GM19099 (cell line): ENCODE measurements around the gene RPS6KL1.

Source experiments
- POLR2A ChIP-seq: IDR thresholded peaks from 3 replicates; pipeline ENCODE4 v1.6.1; 2011; ENCODE audit warnings: low read depth; ENCODE audit not compliant: insufficient read length; ENCODE audit errors: extremely low read depth

The RPS6KL1 gene

DNA sequence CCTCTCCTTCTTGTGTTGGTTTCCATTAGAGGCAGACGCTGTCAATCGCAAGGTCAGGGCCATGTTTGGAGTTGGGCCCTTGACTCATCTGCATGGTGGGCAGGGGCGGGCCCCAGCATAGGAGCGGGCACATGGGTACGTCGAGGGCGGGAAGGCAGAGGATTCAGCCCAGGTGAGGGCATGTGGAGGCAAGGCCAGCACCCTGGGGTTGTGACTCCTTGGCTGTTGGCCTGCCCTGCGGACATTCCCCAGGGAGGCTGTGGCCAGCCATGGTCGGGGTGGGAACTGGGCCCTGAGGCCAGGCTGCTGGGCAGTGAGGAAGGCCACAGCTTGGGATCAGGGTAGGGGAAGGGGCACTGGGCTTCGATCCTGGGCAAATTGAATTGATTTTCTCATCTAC, 10.3 kb downstream of the RPS6KL1 start:
- no peak for TF ChIP-seq POLR2A

GRCh38 chr14:74912111-74912510, 10.9 kb downstream of the RPS6KL1 start:
- no peak for TF ChIP-seq POLR2A

DNA sequence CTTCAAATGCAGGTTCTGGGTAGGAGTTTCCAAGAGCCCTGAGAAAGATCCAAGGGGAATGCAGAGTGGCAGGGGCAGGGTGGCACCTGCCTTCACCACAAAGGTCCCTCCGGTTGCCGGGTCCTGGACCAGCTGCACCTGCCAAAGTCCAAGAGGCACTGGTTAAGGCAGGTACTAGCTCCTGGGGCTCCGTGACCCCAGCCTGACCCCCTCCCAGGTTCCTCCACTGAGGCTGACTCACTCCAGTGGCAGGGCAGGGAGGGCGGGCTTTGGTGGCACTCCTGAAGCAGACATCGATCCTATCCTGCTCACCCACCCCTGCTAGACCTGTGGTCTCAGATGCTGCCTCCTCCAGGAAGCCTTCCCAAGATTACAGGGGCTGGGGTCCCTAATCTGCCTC, 11.4 kb downstream of the RPS6KL1 start:
- no peak for TF ChIP-seq POLR2A

GRCh38 chr14:74911221-74911620, 11.8 kb downstream of the RPS6KL1 start:
- TF ChIP-seq POLR2A: no peak

GRCh38 chr14:74910556-74910955, 12.5 kb downstream of the RPS6KL1 start:
- TF ChIP-seq POLR2A: no peak

- no peak for TF ChIP-seq POLR2A
These were observed 13.1 kb downstream of the RPS6KL1 start for GRCh38 chr14:74909911-74910310.

DNA sequence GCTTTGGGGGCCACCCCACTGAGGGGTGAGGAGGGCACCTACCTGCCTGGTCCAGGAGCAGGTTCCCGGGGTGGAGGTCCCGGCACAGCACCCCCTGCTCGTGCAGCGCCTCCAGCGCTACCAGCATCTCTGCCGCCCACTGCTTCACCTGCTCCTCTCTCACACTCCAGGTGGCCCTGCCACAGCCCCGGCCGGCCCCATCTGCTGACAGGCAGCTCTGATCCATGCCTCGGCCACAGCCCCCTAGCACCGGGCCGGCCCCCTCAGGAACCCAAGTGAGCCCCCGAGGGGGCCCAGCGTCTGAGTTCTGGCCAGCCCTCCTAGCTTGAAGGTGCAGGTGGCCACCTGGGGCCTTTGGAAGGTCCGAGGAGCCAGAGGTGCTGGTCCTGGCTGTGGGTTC, 13.6 kb downstream of the RPS6KL1 start:
- no peak for TF ChIP-seq POLR2A

DNA sequence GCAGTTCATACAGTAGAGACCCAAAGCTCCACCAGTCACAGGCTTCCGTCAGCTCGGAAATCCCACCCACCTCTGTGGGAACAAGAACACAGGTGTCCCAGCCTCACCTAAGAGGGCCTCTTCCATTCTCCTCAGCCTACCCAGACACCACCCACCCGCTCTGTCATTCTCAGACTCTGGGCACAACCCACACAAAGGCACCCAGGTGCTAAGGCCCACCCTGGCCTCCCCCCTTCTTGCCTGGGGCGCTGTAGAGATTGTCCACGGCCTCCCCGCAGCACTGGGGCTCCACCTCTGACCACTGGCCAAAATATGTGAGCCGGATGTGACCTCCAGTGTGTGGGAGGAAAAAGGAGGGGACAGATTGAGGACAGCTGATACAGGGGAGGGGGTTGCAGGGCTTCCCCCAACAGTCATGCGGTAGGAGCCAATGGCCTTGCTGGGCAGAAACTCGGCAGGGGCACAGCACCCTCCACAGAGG, 14.2 kb downstream of the RPS6KL1 start:
- no peak for TF ChIP-seq POLR2A

GRCh38 chr14:74907744-74908143, 15.3 kb downstream of the RPS6KL1 start:
- no peak for TF ChIP-seq POLR2A

DNA sequence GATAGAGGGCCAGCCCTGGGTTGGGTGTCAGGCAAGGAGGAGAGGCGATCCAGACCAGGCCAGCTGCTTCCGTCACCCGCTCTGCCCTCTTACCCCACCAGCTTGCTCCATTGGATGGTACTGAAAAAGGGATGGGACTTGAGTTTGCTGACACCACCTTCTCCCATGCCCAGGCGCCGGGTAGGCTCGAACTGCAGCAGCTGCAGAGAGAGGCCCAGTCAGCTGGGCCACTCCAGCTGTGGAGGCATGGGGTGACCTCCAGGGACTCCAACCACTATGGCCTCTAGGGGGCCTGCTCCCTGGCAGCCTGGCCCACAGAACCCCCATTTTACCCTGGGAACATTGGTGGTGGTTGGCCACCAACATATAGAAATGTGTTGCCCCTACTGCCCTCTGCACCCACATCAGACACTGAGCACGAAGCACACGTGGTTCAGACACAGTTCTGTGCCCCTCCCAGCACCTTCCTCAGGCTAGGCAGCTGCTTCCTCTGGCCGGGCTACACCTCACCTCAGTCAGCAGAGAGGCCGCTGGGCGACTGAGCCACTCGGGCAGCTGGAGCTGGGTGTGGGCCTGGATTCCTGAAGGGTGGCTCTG, 16.0 kb downstream of the RPS6KL1 start:
- no peak for TF ChIP-seq POLR2A

DNA sequence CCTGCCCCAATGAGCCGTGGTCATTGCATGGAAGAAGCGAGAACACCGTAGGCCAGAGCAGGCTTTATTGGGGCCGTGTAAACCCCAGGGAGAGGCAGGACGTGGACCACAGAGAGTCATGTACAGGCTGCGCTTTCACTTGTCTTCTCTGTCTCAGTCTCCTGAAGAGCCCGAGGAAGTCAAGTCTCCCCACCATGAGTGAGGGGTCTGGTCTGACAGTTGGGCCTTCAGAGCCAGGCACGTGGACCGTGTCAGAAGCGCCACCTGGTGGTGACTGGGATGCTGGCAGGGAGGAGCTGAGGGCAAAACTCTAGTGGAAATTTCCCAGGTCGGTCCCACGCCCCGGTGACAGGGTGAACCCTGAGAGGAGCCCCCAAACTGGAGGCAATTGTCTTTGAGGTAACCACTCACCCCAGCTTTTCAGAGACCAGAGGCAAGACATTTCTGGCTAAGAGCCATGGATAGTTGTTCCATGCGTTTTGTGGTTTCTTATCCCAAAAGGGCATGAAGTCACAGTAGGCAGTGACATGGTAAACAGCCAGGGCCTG, 17.4 kb downstream of the RPS6KL1 start:
- TF ChIP-seq POLR2A: peak; percentile 23

DNA sequence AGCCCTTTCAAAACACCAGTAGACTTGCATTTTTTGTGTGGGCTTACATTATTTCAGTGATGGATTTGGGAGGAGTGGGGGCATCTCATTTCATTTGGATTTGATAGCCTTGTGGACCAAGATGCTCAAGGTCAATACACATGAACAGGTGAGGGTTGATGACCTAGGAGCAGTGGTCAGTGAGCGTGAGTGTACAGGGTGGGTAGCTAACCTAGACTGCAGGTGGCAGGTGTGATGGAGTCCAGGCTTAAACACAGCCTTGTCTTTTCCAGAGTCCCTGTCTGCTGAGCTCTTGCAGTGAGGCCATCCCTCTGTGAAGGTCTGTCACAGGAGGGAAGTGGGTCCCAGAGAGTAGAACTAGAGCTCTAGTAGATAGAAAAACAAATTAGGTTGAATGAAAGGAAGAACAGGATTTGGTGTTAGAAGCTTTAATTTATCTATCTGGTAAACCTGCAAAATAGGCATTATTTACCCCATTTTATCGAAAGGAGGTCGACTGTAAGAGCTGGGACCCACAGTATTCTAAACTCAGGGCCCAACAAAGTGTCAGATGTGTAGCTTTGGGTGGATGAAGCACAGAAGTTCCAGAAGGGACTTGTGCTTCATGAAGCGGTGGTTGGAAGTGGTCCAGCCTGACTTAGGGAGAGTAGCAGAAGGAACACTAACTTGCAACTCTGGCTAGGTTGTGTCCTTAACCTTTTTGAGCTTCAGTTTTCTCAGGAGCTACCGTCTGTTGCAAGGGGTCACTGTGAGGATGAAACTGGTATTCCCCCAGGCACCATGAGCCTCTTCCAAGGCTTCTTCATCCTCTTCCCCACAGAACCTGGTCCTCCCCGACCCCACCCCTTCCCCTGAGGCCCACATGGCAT, 18.2 kb downstream of the RPS6KL1 start:
- no peak for TF ChIP-seq POLR2A

- no peak for TF ChIP-seq POLR2A
These were observed 19.9 kb downstream of the RPS6KL1 start for GRCh38 chr14:74902941-74903705.

DNA sequence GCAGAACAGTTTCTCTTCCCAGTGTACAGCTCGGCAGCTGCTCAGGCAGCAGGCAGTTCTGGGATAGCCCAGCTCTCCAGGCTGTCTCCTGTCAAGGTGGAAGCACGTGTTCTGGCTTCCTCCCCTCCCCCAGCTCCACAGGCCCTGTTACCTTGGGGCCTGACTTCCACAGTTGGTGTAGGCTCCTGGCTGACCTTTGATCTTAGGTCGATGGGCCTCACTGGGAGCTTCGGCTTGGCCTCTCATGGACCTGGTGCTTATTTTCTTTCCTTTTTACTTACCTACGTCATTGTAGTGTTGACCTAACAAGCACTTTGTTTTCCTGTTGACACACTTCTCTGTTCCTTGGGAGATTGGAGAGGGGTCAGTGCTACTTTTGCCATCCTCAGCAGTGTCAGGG, 24.4 kb downstream of the RPS6KL1 start:
- no peak for TF ChIP-seq POLR2A

GRCh38 chr14:74898083-74898482, 25.0 kb downstream of the RPS6KL1 start:
- no peak for TF ChIP-seq POLR2A
